Measurements from ENCODE around the gene PRKAG2.
A peak's percentile ranks its signal among the peaks of the same experiment; 100 is the strongest.
"Not testable (repeated sequence)": the region's sequence is repeated elsewhere in the genome, so short reads cannot be mapped to it uniquely, and the experiment has no call there.

The PRKAG2 gene

DNA sequence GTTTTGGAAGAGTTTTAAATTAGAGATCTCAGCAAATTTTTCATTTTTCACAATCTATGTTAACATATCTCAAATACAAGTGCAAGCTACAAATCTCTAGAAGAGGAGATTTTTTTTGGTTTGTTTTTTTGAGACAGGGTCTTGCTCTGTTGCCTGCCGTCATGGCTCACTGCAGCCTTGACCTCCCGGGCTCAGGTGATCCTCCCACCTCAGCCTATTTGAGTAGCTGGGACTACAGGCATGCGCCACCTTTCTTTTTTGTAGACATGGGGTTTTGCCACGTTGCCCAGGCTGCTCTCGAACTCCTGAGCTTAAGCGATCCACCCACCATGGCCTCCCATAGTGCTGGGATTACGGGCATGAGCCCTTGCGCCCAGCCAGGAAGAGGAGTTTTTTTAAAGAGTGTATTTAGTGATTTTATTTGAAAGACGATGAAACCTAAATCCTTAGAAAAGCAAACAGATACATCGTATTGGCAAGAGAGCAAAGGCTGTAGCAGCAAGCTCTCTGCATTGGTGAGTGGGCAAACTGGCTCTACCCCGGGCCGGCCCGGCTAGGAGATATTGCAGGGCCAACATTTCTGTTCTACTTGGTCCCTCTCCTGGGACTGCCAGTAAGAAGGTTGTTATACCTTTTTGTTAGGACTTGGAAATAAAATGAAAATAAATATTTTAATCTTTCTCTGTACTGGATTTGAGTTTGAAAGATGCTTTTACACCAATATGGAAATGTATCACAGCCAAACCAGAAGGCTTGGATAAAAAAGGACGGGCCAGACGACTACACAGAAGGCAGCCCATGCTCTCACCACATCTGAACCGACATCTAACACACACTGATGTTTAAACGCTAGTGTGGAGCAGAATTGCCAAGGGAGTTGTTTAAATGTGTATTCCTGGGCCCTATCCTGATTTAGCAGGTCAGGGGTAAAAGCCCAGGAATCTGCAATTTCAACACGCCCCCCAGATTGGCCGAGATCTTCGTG, 307.7 kb downstream of the PRKAG2 start:
- DNase-seq, result no peak

DNA sequence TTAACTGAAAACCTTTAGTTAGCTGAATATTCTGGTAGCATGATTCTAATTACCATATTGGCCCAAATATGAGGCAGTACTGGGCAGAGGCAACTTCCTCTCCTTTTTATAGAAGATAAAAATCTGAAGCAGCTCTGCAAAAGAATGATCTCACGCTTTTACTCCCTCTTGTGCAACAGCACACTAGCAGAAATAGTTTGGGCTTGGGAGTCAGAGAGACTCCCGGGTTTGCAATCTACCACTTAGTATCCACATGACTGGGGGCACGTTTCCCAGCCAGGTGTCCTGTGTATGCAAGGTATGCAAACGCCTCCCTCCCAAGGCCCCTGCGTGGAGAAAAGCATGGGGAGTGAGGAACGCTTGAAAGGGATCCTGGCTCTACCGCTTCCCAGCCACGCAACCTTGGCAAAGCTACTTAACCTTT, 310.0 kb downstream of the PRKAG2 start:
- DNase-seq, result peak; percentile 60

DNA sequence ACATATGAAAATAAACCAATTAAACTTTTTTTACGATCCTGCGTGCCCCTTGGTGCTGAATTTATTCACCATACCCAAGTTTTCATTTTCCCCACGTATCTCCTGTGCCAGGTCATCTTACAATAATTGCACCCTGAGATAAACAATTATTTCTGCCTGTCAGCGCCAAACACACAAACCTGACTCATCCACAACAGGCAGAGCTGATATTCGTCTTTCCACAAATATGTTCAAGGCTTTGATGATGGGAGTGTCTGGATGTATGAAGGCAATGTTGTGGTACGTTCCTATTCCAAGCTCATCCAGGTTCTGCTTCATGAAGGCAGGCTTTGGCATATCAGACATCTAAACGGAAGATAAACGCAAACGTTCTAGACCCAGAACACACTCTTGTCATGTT, 311.4 kb downstream of the PRKAG2 start:
- DNase-seq, result peak; percentile 42

DNA sequence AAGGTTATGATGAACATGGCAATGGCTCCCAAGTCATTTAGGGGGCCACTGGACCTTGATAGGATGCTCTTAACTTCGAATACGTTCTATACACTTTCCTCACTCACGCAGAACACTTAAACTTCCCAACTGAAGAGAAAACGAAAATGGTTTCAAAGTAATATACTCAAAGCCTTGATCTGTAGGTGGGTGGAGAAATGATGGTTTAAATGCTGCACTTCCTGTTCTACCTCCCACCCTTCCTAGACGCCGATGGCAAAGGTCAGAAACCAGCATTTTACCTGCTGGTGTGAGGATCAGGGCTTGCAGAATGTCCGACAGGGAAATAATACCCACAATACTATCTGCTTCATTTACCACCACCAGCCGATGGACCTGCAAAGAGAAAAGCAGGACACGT, 316.7 kb downstream of the PRKAG2 start:
- no peak for DNase-seq

DNA sequence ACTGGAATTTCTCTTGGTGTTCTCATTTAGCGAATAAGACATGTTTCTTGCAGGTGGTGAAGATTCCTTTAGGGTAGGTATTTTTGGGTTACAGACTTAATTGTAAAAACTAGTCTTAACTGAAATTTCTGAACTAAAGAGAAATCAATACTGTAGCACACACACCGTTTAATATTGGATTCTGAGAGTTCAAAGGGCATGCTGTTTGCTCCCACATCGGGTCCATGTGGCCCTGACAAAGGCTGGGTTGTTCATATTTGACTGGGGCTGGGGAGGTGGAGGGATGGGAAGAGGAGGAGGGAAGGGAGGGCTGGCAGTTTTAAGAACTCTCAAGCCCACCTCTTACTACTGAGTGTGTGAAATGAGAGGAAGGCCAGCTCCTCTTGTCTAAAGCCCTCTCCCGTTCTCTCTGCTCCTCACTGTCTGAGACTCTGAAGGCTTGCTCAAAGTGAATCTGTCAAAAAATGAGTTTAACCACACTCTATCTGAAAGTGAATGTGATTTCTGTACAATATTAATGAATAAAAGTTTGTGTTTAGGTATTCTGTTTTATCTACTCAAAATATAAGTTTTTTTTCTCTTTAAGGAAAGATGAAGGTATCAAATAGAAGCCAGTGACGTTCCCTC, 317.2 kb downstream of the PRKAG2 start:
- no peak for DNase-seq

DNA sequence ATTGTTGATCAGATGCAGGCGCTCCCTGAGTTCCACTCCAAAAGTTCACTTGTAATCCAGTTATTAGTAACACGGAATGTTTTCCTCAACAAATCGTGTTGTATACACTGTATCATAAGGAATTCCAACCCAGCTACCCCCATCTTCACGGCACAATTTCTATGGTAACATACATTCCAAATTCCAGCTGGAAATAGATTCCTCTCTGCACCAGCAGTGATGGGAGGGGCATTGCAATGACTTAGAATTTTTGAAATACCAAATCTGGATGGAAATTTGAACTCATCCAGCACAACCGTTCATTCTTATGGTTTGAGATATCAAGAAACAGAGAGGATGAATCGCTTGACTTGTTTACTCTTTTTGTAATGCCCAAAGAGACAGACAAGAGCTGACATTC, 318.3 kb downstream of the PRKAG2 start:
- peak; percentile 74 for DNase-seq

DNA sequence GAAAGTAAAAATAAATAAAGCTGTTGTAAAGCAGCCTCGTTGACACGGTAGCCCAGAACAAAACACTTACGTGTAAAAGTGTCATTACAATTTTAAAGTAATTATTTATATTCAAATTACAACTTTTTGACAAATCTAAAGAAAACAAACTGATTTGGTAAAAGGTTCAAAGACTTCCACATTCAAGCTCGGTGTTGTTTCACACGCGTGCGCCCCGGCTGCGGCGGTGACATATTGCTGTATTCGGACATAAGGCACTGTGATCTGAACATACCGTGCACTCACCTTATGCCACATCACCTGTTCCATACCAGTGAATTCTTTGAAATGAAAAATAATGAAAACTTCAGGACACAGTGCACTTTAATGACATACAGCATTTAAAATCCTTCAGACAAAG, 320.3 kb downstream of the PRKAG2 start:
- DNase-seq, result no peak

DNA sequence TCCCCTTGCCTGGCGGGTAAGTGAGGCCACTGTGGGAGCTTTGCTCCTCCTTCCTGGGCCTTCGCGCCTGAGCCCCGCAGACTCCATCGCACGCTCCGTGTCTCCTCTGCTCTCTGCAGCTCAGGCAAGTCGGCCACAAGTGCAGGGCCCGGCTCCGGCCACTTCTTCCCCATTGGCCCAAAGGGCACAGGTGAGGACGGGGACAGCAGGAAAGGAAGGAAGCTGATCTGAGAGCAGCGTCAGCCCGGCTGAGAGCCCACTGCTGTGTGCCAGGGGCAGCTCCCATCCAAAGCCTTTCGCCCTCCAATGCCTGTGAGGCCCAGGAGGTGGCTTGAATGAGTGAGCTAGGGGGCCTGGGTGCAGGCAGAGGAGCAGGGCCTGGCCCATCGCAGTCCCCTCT, 323.6 kb downstream of the PRKAG2 start:
- DNase-seq, result no peak

DNA sequence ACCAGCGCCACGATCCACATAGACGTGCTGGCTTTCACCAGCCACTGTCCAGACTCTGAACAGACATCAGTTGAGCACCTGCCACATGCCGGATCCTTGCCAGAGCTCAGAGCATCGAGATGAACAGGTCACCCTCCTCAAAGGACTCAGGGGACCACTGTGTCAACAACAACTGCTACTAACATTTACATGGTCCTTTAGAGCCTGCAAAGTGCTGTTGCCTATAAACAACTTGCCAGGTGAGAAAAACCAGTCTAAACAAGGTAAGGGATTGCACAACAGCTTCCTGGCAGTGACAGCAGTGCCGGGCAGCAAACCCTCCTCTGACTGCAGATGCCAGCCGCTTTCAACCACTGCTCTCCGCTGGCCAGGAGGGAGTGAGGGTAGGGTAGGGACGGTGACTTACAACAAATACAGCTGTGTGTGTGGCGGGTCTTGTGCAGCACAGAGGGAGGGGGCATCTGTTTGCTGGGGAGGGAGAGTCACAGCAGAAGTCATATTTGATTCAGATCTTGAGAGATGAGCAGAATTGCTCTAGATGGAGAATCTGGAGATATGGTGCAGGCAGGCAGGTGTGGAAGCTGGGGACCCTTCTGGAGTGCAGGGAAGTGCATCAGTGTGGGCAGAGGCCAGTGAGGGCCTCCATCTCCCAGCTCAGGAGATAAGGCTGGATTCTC, 324.4 kb downstream of the PRKAG2 start:
- no peak for DNase-seq

DNA sequence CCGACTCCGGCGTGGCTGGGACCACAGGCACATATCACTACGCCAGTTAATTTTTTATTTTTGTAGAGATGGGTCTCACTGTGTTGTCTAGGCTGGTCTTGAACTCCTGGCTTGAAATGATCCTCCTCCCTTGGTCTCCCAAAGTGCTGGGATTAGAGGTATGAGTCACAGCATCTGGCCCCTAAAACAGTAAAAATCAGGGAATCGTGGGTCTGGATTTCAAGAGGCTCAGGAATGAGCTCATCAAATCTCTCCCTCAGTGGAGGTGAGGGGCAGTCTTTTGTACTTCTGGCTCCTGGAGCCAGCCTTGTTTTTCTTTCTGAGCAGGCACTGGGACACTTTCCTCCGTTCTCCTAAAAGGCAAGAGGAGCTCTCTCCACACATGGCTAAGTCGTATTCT, 325.1 kb downstream of the PRKAG2 start:
- DNase-seq, result peak; percentile 17

DNA sequence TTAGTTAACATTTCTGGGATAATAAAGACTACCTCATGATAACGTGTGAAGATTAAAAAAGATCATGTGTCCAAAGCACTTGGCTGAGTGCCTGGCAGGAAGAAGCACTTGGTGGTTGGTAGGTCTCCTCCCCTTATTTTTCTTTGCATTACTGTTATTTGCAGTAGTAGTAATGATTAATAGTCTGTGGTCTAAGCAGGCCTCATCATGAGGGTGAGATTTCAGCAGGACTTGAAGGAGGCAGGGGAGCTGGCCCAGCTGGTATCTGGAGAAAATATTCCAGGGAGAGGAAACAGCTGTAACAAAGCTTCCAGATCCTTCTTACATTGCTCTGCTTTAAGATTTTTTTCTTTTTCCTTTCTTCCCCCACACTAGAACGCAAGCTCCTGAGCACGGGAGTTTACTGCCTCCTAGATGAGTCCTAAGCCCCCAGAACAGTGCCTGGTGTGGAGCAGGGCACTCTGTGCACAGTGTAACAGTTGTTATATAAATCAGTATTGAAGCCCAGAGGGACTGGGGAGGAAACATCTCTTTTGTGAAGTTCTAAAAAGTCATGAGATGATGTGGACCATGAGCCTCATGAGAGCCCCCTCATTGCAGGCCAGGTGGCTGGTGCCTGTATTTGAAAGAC, 326.1 kb downstream of the PRKAG2 start:
- peak; percentile 49 for DNase-seq

DNA sequence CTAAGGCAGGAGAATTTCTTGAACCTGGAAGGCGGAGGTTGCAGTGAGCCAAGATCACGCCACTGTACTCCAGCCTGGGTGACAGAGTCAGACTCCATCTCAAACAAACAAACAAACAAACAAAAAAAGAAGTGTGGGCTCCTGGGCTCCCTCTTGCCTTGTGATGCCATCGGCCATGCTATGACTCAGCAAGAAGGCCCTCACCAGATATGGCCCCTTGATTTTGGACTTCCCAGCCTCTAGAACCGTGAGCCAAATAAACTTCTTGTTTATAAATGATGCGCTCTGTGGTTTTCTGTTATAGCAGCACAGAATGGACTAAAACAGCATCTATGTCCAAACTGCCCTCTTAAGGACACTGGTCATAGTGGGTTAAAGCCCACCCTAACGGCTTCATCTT, 327.3 kb downstream of the PRKAG2 start:
- no peak for DNase-seq

DNA sequence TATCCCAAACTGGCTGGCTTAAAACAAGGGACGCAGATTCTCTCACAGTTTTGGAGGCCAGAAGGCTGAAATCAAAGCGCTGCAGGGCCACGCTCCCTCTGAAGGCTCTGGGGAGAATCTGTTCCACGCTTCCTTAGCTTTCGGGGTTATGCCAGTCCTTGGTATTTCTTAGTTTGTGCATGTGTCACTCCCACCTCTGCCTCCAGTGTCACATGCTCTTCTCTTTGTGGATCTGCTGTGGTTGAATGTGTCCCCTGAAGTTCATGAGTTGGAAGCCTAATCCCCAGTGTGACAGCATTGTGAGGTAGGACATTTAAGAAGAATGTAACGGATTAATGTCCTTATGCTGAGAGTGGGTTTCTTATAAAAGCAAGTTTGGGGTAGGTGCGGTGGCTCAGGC, 327.8 kb downstream of the PRKAG2 start:
- no peak for DNase-seq

DNA sequence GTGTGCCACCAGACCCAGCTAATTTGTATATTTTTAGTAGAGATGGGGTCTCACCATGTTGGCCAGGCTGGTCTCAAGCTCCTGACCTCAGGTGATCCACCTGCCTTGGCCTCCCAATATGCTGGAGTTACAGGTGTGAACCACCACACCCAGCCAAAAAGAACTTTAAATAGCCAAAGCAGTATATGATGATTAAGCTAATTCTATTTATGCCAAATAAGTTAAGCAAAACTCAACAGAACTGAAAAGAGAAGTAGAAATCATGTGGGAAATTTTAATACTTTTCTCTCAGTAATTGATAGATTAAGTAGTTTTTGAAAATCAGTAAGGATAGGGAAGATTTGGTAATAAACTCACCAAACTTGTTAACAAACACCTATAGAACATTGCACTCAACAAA, 332.7 kb downstream of the PRKAG2 start:
- no peak for DNase-seq

DNA sequence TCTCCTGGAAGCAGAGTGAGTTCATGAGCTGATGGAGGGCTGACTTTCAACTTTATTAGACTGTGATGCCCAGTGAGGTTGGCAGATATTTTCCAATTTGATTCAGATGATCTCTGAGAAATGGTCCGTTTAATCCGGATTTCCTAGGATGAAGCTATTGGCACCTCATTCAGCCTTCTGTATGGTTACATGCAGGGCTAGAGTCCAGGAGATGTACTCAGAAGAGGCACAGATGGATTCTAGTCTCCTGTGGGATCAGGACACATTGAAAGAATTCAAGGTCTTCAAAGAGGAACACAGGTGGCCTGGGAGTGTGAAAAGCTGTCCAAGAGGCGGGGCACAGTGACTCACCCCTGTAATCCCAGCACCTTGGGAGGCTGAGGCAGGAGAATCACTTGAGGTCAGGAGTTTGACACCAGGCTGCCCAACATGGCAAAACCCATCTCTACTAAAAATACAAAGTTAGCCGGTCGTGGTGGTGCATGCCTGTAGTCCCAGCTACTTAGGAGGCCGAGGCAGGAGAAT, 334.2 kb downstream of the PRKAG2 start:
- no peak for DNase-seq

DNA sequence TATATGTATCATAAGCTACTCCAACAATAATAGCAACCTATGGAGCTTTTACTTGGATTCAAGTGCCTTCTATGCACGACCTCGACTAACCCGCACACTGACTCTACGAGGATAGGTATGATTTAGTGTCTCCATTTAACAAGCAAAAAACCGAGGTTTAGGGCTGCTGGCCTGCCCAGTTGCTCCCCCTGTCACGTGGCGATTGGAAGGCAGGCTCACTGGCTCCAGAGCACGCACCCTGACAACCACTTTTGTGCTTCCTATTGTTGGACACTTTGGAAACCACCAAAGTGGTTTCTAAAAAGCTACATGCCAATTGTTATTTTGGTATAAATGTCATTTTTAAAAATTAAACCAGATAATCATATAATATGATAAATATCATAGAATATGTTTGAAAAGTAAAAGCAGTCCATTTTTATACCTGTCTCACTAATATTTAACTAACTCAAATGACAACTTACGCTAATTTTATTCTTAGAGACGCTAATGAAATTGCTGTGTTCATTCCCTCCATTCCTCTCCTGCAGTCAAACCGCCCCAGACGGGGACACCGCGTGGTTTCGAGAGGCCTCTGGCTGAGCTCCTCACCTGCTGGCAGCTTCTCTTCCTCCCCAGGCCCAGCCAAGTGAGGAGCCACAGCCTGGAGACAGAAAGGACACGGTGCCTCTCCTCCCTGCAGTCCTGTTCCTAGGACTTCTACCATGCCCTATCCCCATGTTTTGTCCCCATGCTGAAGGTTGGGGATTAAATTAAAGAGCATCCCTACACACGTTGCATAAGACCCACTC, 335.0 kb downstream of the PRKAG2 start:
- no peak for DNase-seq

DNA sequence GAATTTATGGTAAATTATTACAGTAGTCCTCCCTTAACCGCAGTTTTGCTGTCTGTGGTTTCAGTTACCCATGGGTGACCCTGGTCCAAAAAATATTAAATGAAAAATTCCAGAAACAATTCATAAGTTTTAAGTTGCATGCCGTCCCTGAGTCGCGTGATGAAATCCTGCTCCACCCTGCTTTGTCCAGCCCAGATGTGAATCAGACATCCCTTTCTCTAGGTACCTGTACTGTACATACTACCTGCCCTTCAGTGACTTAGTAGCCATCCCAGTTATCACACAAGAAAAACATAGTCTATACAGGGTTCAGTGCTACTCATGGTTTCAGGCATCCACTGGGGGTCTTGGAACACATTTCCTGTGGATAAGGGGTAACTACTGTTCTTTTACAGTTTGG, 336.8 kb downstream of the PRKAG2 start:
- DNase-seq, result no peak

DNA sequence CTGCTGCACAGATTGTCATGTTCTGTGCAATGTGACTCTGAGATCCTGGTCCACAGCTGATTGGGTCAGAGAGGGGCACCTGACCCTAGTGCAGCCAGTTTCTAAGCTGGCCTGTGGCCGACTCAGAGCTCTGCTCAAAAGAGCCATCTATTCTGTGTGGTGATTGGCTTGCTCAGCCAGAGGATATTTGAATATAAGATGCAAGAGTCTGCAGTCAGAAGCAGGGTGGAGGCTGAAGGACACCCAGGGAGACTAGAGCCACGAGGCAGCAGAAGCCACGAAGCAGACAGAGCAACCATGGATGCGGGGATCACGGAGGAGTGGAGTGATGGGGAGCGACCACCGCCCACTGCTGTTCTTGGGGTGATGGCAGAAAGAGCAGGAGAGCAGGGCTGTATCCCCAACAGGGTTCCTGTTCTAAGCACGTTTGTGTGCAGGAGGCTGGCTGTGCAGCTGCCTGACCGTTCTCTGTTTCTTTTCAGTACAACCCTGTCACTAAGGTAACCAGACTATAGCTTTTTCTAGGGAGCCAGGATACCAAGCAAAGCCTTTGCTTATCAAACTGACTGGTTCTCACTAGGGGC, 337.7 kb downstream of the PRKAG2 start:
- DNase-seq, result peak; percentile 26

DNA sequence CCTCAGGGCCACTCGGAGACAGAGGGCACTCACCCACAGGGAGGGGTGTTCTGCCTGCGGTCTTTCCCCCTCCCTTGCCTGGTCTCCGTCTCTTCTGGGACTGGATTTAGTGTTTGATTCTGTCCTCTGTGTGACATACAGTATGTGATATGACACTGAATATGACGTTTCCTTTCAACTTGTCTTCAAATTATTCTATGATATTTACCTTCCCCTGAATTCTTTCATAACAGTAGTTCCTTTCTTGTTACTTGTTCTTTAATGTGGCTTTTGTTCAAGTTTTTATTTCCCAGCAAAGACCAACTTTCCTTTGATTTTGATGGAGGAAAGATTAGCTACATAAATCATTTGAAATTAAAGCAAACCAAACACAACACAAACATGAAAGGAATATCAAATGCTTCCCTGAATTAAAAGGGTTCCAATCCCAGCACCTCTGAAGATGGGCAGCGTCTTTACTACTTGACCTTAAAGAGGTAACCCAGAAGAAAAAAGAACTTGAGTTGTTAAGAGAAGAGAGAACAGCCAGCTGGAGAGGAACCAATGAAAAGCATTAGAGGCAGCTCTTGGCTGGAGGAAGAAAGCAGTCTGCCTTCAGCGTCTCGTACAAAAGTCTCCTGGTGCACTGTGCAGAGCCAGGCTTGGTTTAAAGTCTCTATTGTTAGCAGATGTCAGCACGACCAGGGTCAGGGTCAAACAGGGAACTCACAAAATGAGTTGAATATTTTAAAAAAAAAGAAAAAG, 338.9 kb downstream of the PRKAG2 start:
- no peak for DNase-seq

DNA sequence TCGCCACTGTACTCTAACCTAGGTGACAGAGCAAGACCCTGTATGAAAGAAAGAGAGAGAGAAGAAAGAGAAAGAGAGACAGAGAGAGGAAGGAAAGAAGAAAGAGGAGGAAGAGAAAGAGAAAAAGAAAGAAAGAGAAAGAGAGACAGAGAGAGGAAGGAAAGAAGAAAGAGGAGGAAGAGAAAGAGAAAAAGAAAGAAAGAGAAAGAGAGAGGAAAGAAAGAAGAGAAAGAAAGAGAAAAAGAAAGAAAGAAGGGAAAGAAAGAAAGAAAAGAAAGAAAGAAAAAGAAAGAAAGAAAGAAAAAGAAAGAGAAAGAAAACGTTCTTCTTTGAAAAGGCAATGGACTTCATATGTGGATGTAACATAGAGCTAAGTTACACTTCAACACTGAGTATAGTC, 340.7 kb downstream of the PRKAG2 start:
- DNase-seq, result not testable (repeated sequence)

DNA sequence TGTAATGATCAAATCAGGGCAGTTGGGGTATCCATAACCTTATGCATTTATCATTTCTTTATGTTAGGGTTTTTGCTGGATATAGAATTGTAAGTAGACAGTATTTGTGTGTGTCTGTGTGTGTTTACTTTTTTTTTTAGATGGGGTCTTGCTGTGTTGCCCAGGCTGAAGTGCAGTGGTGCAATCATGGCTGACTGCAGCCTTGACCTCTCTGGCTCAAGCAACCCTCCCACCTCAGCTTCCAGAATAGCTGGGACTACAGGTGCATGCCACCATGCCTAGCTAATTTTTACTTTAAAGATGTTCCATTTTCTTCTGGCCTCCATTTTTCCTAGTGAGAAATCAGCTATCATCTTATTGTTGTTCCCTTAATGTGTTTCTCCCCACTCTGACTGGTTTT, 347.1 kb downstream of the PRKAG2 start:
- no peak for DNase-seq

Data from EL (cell line).